WTC11 (cell line): ENCODE measurements around the gene BHLHE23. TPM values are rescaled to one million over a fixed set of nuclear protein-coding genes. Genes with fewer than 3 reads are reported as not detected.
A peak's percentile ranks its signal among the peaks of the same experiment; 100 is the strongest.

Source experiments
- CREM ChIP-seq: sonication (generic); formaldehyde crosslinking; IDR thresholded peaks from 2 replicates; pipeline ENCODE4 v1.8.1; 2022; ENCODE audit warnings: mild to moderate bottlenecking, missing genetic modification reagents, moderate library complexity
- EMX1 ChIP-seq: fragments of 250-450 bp; sonication (Bioruptor Pico); IDR thresholded peaks from 2 replicates; pipeline ENCODE4 v1.8.0; 2021; ENCODE audit warnings: mild to moderate bottlenecking
- FOXP1 ChIP-seq: sonication (generic); formaldehyde crosslinking; IDR thresholded peaks from 2 replicates; pipeline ENCODE4 v1.8.0; 2022; ENCODE audit warnings: missing genetic modification reagents, mild to moderate bottlenecking, moderate library complexity, borderline replicate concordance
- JAZF1 ChIP-seq: fragments of 250-450 bp; sonication (Bioruptor Pico); IDR thresholded peaks from 2 replicates; pipeline ENCODE4 v1.9.0; 2021; ENCODE audit warnings: moderate library complexity, mild to moderate bottlenecking, inconsistent platforms
- KAT7 ChIP-seq: sonication (generic); formaldehyde crosslinking; IDR thresholded peaks from 2 replicates; pipeline ENCODE4 v1.8.1; 2023; ENCODE audit warnings: missing genetic modification reagents, mild to moderate bottlenecking, borderline replicate concordance
- MXD4 ChIP-seq: fragments of 250-450 bp; sonication (Bioruptor Pico); IDR thresholded peaks from 2 replicates; pipeline ENCODE4 v1.8.0; 2021; ENCODE audit warnings: mild to moderate bottlenecking, moderate library complexity, borderline replicate concordance
- OVOL2 ChIP-seq: fragments of 250-450 bp; sonication (Bioruptor Pico); IDR thresholded peaks from 2 replicates; pipeline ENCODE4 v1.9.0; 2021; ENCODE audit warnings: mild to moderate bottlenecking, borderline replicate concordance
- TCF7 ChIP-seq: sonication (generic); formaldehyde crosslinking; IDR thresholded peaks from 2 replicates; pipeline ENCODE4 v1.8.0; 2022; ENCODE audit warnings: mild to moderate bottlenecking, low read depth, missing genetic modification reagents, moderate library complexity
- TEAD1 ChIP-seq: sonication (generic); formaldehyde crosslinking; IDR thresholded peaks from 2 replicates; pipeline ENCODE4 v1.8.0; 2022; ENCODE audit warnings: mild to moderate bottlenecking, missing genetic modification reagents
- TP53 ChIP-seq: sonication (generic); formaldehyde crosslinking; IDR thresholded peaks from 2 replicates; pipeline ENCODE4 v1.8.1; 2023; ENCODE audit warnings: mild to moderate bottlenecking, missing genetic modification reagents
- ZNF232 ChIP-seq: sonication (generic); formaldehyde crosslinking; IDR thresholded peaks from 2 replicates; pipeline ENCODE4 v1.8.0; 2022; ENCODE audit warnings: mild to moderate bottlenecking, missing genetic modification reagents
- ZNF396 ChIP-seq: fragments of 250-450 bp; sonication (Bioruptor Pico); IDR thresholded peaks from 2 replicates; pipeline ENCODE4 v1.8.0; 2021; ENCODE audit warnings: mild to moderate bottlenecking, moderate library complexity, borderline replicate concordance
- ZNF416 ChIP-seq: fragments of 250-450 bp; sonication (Bioruptor Pico); IDR thresholded peaks from 2 replicates; pipeline ENCODE4 v1.9.0; 2021; ENCODE audit warnings: mild to moderate bottlenecking, inconsistent platforms
- total RNA-seq: library from RNA; stranded (reverse); gene quantifications from 3 replicates; pipeline ENCODE4 v1.2.3, GENCODE V29; 2021
- TF ChIP-seq, protein P1 (sequence below): sonication (generic); formaldehyde crosslinking; conservative IDR thresholded peaks from 2 replicates; pipeline ENCODE4 v1.8.1; 2023; ENCODE audit warnings: mild to moderate bottlenecking, low read depth, missing genetic modification reagents, moderate library complexity
- TF ChIP-seq, protein P2 (sequence below): fragments of 200-600 bp; IDR thresholded peaks from 2 replicates; pipeline ENCODE4 v1.8.0; 2022; ENCODE audit warnings: antibody characterized with exemption
- TF ChIP-seq, protein P3 (sequence below): sonication (generic); formaldehyde crosslinking; IDR thresholded peaks from 2 replicates; pipeline ENCODE4 v1.8.1; 2022; ENCODE audit warnings: mild to moderate bottlenecking, moderate library complexity, missing genetic modification reagents
- TF ChIP-seq, protein P4 (sequence below): sonication (generic); formaldehyde crosslinking; IDR thresholded peaks from 2 replicates; pipeline ENCODE4 v1.8.1; 2022; ENCODE audit warnings: mild to moderate bottlenecking, missing genetic modification reagents, moderate library complexity, borderline replicate concordance
- TF ChIP-seq, protein P5 (sequence below): sonication (generic); formaldehyde crosslinking; conservative IDR thresholded peaks from 2 replicates; pipeline ENCODE4 v1.8.1; 2022; ENCODE audit warnings: mild to moderate bottlenecking, missing genetic modification reagents
- TF ChIP-seq, protein P6 (sequence below): sonication (generic); formaldehyde crosslinking; IDR thresholded peaks from 2 replicates; pipeline ENCODE4 v1.8.1; 2022; ENCODE audit warnings: missing genetic modification reagents, borderline replicate concordance
- TF ChIP-seq, protein P7 (sequence below): fragments of 250-450 bp; sonication (Bioruptor Pico); IDR thresholded peaks from 2 replicates; pipeline ENCODE4 v1.9.0; 2021; ENCODE audit warnings: mild to moderate bottlenecking
- TF ChIP-seq, protein P8 (sequence below): sonication (generic); formaldehyde crosslinking; IDR thresholded peaks from 2 replicates; pipeline ENCODE4 v1.8.1; 2023; ENCODE audit warnings: mild to moderate bottlenecking, missing genetic modification reagents, borderline replicate concordance
- TF ChIP-seq, protein P9 (sequence below): sonication (generic); formaldehyde crosslinking; IDR thresholded peaks from 2 replicates; pipeline ENCODE4 v1.8.0; 2022; ENCODE audit warnings: missing genetic modification reagents

BHLHE23 gene
- total RNA-seq, 1 experiment from 2014 or later = 1.3 TPM

DNA sequence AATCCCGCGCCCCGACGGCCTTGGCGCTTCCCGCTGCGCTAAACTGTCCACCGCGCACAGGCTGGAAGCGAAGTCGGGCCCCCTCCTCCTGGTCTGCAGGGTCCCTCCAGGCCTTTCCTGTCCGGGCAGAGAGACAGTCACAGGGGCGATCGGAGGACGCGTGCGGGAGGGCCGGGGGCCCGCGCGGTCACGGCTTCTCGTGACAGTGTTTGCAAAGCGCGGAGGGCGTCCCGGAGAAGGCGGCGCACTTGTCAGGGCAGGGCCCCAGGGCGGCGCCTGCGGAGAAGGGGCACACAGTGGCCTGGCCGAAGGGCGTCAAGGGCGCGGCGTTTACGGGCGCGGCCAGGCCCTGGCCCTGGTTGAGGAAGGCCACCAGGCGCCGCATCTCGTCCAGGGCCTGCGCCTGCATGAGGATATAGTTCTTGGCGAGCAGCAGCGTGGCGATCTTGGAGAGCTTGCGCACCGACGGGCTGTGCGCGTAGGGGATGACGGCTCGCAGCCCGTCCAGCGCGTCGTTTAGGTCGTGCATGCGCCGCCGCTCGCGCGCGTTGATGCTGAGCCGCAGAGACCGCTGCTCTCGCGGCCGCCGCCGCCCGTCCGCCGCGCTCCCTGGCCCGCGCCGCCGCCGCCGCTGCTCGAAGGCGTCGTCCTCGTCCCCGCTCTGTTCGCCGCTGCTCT is 763 bp downstream of the BHLHE23 start (continued):
- TF ChIP-seq, protein P1, sequence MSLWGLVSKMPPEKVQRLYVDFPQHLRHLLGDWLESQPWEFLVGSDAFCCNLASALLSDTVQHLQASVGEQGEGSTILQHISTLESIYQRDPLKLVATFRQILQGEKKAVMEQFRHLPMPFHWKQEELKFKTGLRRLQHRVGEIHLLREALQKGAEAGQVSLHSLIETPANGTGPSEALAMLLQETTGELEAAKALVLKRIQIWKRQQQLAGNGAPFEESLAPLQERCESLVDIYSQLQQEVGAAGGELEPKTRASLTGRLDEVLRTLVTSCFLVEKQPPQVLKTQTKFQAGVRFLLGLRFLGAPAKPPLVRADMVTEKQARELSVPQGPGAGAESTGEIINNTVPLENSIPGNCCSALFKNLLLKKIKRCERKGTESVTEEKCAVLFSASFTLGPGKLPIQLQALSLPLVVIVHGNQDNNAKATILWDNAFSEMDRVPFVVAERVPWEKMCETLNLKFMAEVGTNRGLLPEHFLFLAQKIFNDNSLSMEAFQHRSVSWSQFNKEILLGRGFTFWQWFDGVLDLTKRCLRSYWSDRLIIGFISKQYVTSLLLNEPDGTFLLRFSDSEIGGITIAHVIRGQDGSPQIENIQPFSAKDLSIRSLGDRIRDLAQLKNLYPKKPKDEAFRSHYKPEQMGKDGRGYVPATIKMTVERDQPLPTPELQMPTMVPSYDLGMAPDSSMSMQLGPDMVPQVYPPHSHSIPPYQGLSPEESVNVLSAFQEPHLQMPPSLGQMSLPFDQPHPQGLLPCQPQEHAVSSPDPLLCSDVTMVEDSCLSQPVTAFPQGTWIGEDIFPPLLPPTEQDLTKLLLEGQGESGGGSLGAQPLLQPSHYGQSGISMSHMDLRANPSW (CRISPR knock-in tag) = no peak
- TF ChIP-seq EMX1 (CRISPR knock-in tag) (no peak), ZNF232 (CRISPR knock-in tag) (peak; percentile 35; the same call in 1 of the 2 replicates), KAT7 (CRISPR knock-in tag) (no peak), CREM (CRISPR knock-in tag) (peak; percentile 28; the same call in 1 of the 2 replicates), TEAD1 (CRISPR knock-in tag) (0 out of 2 replicates have a peak, but pooled peaks have one; percentile 42), MXD4 (CRISPR knock-in tag) (no peak), FOXP1 (peak; percentile 82), ZNF416 (CRISPR knock-in tag) (no peak), OVOL2 (CRISPR knock-in tag) (no peak), JAZF1 (no peak), TCF7 (CRISPR knock-in tag) (no peak), ZNF396 (no peak), TP53 (no peak)
- TF ChIP-seq, protein P2, sequence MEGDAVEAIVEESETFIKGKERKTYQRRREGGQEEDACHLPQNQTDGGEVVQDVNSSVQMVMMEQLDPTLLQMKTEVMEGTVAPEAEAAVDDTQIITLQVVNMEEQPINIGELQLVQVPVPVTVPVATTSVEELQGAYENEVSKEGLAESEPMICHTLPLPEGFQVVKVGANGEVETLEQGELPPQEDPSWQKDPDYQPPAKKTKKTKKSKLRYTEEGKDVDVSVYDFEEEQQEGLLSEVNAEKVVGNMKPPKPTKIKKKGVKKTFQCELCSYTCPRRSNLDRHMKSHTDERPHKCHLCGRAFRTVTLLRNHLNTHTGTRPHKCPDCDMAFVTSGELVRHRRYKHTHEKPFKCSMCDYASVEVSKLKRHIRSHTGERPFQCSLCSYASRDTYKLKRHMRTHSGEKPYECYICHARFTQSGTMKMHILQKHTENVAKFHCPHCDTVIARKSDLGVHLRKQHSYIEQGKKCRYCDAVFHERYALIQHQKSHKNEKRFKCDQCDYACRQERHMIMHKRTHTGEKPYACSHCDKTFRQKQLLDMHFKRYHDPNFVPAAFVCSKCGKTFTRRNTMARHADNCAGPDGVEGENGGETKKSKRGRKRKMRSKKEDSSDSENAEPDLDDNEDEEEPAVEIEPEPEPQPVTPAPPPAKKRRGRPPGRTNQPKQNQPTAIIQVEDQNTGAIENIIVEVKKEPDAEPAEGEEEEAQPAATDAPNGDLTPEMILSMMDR = no peak
- TF ChIP-seq, protein P3, sequence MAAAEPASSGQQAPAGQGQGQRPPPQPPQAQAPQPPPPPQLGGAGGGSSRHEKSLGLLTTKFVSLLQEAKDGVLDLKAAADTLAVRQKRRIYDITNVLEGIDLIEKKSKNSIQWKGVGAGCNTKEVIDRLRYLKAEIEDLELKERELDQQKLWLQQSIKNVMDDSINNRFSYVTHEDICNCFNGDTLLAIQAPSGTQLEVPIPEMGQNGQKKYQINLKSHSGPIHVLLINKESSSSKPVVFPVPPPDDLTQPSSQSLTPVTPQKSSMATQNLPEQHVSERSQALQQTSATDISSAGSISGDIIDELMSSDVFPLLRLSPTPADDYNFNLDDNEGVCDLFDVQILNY = no peak
- TF ChIP-seq, protein P4, sequence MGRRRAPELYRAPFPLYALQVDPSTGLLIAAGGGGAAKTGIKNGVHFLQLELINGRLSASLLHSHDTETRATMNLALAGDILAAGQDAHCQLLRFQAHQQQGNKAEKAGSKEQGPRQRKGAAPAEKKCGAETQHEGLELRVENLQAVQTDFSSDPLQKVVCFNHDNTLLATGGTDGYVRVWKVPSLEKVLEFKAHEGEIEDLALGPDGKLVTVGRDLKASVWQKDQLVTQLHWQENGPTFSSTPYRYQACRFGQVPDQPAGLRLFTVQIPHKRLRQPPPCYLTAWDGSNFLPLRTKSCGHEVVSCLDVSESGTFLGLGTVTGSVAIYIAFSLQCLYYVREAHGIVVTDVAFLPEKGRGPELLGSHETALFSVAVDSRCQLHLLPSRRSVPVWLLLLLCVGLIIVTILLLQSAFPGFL (CRISPR knock-in tag) = no peak
- TF ChIP-seq, protein P5, sequence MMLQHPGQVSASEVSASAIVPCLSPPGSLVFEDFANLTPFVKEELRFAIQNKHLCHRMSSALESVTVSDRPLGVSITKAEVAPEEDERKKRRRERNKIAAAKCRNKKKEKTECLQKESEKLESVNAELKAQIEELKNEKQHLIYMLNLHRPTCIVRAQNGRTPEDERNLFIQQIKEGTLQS (CRISPR knock-in tag) = no peak
- TF ChIP-seq, protein P6, sequence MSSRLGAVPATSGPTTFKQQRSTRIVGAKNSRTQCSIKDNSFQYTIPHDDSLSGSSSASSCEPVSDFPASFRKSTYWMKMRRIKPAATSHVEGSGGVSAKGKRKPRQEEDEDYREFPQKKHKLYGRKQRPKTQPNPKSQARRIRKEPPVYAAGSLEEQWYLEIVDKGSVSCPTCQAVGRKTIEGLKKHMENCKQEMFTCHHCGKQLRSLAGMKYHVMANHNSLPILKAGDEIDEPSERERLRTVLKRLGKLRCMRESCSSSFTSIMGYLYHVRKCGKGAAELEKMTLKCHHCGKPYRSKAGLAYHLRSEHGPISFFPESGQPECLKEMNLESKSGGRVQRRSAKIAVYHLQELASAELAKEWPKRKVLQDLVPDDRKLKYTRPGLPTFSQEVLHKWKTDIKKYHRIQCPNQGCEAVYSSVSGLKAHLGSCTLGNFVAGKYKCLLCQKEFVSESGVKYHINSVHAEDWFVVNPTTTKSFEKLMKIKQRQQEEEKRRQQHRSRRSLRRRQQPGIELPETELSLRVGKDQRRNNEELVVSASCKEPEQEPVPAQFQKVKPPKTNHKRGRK (CRISPR knock-in tag) = no peak
- TF ChIP-seq, protein P7, sequence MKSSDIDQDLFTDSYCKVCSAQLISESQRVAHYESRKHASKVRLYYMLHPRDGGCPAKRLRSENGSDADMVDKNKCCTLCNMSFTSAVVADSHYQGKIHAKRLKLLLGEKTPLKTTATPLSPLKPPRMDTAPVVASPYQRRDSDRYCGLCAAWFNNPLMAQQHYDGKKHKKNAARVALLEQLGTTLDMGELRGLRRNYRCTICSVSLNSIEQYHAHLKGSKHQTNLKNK (CRISPR knock-in tag) = no peak
- TF ChIP-seq, protein P8, sequence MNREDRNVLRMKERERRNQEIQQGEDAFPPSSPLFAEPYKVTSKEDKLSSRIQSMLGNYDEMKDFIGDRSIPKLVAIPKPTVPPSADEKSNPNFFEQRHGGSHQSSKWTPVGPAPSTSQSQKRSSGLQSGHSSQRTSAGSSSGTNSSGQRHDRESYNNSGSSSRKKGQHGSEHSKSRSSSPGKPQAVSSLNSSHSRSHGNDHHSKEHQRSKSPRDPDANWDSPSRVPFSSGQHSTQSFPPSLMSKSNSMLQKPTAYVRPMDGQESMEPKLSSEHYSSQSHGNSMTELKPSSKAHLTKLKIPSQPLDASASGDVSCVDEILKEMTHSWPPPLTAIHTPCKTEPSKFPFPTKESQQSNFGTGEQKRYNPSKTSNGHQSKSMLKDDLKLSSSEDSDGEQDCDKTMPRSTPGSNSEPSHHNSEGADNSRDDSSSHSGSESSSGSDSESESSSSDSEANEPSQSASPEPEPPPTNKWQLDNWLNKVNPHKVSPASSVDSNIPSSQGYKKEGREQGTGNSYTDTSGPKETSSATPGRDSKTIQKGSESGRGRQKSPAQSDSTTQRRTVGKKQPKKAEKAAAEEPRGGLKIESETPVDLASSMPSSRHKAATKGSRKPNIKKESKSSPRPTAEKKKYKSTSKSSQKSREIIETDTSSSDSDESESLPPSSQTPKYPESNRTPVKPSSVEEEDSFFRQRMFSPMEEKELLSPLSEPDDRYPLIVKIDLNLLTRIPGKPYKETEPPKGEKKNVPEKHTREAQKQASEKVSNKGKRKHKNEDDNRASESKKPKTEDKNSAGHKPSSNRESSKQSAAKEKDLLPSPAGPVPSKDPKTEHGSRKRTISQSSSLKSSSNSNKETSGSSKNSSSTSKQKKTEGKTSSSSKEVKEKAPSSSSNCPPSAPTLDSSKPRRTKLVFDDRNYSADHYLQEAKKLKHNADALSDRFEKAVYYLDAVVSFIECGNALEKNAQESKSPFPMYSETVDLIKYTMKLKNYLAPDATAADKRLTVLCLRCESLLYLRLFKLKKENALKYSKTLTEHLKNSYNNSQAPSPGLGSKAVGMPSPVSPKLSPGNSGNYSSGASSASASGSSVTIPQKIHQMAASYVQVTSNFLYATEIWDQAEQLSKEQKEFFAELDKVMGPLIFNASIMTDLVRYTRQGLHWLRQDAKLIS (CRISPR knock-in tag) = no peak
- TF ChIP-seq, protein P9, sequence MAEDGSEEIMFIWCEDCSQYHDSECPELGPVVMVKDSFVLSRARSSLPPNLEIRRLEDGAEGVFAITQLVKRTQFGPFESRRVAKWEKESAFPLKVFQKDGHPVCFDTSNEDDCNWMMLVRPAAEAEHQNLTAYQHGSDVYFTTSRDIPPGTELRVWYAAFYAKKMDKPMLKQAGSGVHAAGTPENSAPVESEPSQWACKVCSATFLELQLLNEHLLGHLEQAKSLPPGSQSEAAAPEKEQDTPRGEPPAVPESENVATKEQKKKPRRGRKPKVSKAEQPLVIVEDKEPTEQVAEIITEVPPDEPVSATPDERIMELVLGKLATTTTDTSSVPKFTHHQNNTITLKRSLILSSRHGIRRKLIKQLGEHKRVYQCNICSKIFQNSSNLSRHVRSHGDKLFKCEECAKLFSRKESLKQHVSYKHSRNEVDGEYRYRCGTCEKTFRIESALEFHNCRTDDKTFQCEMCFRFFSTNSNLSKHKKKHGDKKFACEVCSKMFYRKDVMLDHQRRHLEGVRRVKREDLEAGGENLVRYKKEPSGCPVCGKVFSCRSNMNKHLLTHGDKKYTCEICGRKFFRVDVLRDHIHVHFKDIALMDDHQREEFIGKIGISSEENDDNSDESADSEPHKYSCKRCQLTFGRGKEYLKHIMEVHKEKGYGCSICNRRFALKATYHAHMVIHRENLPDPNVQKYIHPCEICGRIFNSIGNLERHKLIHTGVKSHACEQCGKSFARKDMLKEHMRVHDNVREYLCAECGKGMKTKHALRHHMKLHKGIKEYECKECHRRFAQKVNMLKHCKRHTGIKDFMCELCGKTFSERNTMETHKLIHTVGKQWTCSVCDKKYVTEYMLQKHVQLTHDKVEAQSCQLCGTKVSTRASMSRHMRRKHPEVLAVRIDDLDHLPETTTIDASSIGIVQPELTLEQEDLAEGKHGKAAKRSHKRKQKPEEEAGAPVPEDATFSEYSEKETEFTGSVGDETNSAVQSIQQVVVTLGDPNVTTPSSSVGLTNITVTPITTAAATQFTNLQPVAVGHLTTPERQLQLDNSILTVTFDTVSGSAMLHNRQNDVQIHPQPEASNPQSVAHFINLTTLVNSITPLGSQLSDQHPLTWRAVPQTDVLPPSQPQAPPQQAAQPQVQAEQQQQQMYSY = no peak
